Measurements from ENCODE around the gene LGALS3.

DNA sequence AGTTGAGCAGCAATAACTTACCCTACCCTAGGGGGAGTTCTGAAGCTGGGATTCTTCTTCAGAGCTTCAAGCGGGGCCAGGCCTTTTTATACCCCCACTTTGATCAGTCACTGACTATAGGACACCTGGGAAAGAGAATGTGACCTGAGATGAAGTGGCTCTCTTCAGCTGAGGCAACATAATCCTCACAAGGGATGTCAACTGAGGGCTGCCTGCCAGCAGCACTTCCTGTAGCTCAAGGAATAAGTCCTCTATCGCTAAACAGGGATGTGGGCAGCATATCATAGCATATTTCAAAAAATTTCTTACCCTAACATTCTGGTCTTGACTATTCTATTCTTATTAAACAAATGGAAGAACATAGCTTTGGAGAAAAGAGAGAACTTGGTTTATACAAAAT, 17.4 kb downstream of the LGALS3 start:
- no peak for TF ChIP-seq ZNF8 (CRISPR knock-in tag; IDR thresholded peaks at IDR 0.05)
- TF ChIP-seq ESRRG (CRISPR knock-in tag; IDR thresholded peaks at IDR 0.05) = no peak
- no peak for TF ChIP-seq ZC3H10 (CRISPR knock-in tag; IDR thresholded peaks at IDR 0.05)
- TF ChIP-seq RARB (CRISPR knock-in tag; IDR thresholded peaks at IDR 0.05) = no peak
- TF ChIP-seq, protein P1, sequence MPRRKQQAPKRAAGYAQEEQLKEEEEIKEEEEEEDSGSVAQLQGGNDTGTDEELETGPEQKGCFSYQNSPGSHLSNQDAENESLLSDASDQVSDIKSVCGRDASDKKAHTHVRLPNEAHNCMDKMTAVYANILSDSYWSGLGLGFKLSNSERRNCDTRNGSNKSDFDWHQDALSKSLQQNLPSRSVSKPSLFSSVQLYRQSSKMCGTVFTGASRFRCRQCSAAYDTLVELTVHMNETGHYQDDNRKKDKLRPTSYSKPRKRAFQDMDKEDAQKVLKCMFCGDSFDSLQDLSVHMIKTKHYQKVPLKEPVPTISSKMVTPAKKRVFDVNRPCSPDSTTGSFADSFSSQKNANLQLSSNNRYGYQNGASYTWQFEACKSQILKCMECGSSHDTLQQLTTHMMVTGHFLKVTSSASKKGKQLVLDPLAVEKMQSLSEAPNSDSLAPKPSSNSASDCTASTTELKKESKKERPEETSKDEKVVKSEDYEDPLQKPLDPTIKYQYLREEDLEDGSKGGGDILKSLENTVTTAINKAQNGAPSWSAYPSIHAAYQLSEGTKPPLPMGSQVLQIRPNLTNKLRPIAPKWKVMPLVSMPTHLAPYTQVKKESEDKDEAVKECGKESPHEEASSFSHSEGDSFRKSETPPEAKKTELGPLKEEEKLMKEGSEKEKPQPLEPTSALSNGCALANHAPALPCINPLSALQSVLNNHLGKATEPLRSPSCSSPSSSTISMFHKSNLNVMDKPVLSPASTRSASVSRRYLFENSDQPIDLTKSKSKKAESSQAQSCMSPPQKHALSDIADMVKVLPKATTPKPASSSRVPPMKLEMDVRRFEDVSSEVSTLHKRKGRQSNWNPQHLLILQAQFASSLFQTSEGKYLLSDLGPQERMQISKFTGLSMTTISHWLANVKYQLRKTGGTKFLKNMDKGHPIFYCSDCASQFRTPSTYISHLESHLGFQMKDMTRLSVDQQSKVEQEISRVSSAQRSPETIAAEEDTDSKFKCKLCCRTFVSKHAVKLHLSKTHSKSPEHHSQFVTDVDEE (CRISPR knock-in tag; IDR thresholded peaks at IDR 0.05) = no peak
- TF ChIP-seq, protein P2, sequence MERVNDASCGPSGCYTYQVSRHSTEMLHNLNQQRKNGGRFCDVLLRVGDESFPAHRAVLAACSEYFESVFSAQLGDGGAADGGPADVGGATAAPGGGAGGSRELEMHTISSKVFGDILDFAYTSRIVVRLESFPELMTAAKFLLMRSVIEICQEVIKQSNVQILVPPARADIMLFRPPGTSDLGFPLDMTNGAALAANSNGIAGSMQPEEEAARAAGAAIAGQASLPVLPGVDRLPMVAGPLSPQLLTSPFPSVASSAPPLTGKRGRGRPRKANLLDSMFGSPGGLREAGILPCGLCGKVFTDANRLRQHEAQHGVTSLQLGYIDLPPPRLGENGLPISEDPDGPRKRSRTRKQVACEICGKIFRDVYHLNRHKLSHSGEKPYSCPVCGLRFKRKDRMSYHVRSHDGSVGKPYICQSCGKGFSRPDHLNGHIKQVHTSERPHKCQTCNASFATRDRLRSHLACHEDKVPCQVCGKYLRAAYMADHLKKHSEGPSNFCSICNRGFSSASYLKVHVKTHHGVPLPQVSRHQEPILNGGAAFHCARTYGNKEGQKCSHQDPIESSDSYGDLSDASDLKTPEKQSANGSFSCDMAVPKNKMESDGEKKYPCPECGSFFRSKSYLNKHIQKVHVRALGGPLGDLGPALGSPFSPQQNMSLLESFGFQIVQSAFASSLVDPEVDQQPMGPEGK (CRISPR knock-in tag; IDR thresholded peaks at IDR 0.05; ENCODE audit: borderline replicate concordance) = no peak
- TF ChIP-seq TCF4 (CRISPR knock-in tag; IDR thresholded peaks at IDR 0.05; ENCODE audit: borderline replicate concordance) = no peak
- no peak for TF ChIP-seq CSDC2 (CRISPR knock-in tag; IDR thresholded peaks at IDR 0.05)
